ENCODE data around the gene BPI. TPM values are rescaled to one million over a fixed set of nuclear protein-coding genes. Genes with fewer than 3 reads are reported as not detected.

Gene BPI
- total RNA-seq, 4 donors from 2014 or later, result 0.27 to 11.5 (median 3.5) TPM; not detected in 1

DNA sequence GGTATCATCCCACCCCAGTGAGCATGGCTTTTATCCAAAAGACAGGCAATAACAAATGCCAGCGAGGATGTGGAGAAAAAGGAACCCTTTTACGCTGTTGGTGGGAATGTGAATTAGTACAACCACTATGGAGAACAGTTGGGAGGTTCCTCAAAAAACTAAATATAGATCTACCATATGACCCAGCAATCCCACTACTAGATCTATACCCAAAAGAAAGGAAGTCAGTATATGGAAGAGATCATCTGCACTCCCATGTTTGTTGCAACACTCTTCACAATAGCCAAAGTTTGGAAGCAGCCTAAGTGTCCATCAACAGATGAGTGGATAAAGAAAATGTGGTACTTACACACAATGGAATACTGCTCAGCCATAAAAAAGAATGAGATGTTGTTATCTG lies 37.5 kb upstream of the BPI start:
- H3K36me3 ChIP-seq, result no peaks in the 10 kb centered on the region
- H3K27me3 ChIP-seq, result no peaks in the 10 kb centered on the region
- TF ChIP-seq CTCF (IDR thresholded peaks at IDR 0.05) (no peak), POLR2A (IDR thresholded peaks at IDR 0.05) (no peak)
- intact Hi-C loops (cut with DNase I; ENCODE audit: low total_unique reads), result no loop called here
- no peaks in the 10 kb centered on the region for H3K4me1 ChIP-seq
- H3K27ac ChIP-seq, result no peak overlapping the region
- no peak overlapping the region for H3K4me3 ChIP-seq
- no peaks in the 10 kb centered on the region for H3K9me3 ChIP-seq
- no peak for DNase-seq

- Histone ChIP-seq H3K4me1 (no peaks in the 10 kb centered on the region), H3K27ac (no peak overlapping the region), H3K36me3 (no peaks in the 10 kb centered on the region), H3K4me3 (no peak overlapping the region), H3K9me3 (no peaks in the 10 kb centered on the region), H3K27me3 (no peaks in the 10 kb centered on the region)
- TF ChIP-seq CTCF (IDR thresholded peaks at IDR 0.05), result no peak
- no peak for TF ChIP-seq POLR2A (IDR thresholded peaks at IDR 0.05)
- DNase-seq, result no peak
- intact Hi-C loops (cut with DNase I; ENCODE audit: low total_unique reads), result no loop called here
Measured at GRCh38 chr20:38267296-38267695, 36.7 kb upstream of the BPI start.

- DNase-seq, result no peak
- H3K4me1 ChIP-seq, result no peaks in the 10 kb centered on the region
- H3K27ac ChIP-seq, result no peak overlapping the region
- intact Hi-C loops (cut with DNase I; ENCODE audit: low total_unique reads), result no loop called here
- no peak for TF ChIP-seq CTCF (IDR thresholded peaks at IDR 0.05)
- TF ChIP-seq POLR2A (IDR thresholded peaks at IDR 0.05), result no peak
- H3K27me3 ChIP-seq, result no peaks in the 10 kb centered on the region
- H3K4me3 ChIP-seq, result no peak overlapping the region
- no peaks in the 10 kb centered on the region for H3K36me3 ChIP-seq
- no peaks in the 10 kb centered on the region for H3K9me3 ChIP-seq
Measured at GRCh38 chr20:38267901-38268514, 35.9 kb upstream of the BPI start.

- Histone ChIP-seq H3K4me1 (no peaks in the 10 kb centered on the region), H3K4me3 (no peak overlapping the region), H3K27ac (no peak overlapping the region), H3K9me3 (no peaks in the 10 kb centered on the region), H3K36me3 (no peaks in the 10 kb centered on the region), H3K27me3 (no peaks in the 10 kb centered on the region)
- intact Hi-C loops (cut with DNase I; ENCODE audit: low total_unique reads), result no loop called here
- TF ChIP-seq CTCF (IDR thresholded peaks at IDR 0.05) (no peak), POLR2A (IDR thresholded peaks at IDR 0.05) (no peak)
- no peak for DNase-seq
Measured at GRCh38 chr20:38269040-38269439, 34.9 kb upstream of the BPI start.

- Histone ChIP-seq H3K27ac (no peak overlapping the region), H3K4me1 (no peaks in the 10 kb centered on the region), H3K36me3 (no peaks in the 10 kb centered on the region), H3K27me3 (no peaks in the 10 kb centered on the region), H3K4me3 (no peak overlapping the region), H3K9me3 (no peaks in the 10 kb centered on the region)
- TF ChIP-seq CTCF (IDR thresholded peaks at IDR 0.05) (no peak), POLR2A (IDR thresholded peaks at IDR 0.05) (no peak)
- no peak for DNase-seq
- intact Hi-C loops (cut with DNase I; ENCODE audit: low total_unique reads), result no loop called here
Measured at GRCh38 chr20:38269715-38270114, 34.2 kb upstream of the BPI start.
